HCT116 (cell line): ENCODE results near the gene RAB33B. TPM values are rescaled to one million over a fixed set of nuclear protein-coding genes. Genes with fewer than 3 reads are reported as not detected.
"Not testable (repeated sequence)": the region's sequence is repeated elsewhere in the genome, so short reads cannot be mapped to it uniquely, and the experiment has no call there.

Source experiments
- ATAC-seq: fragments of 200-7000 bp; cut with Tn5 transposase; 2 replicates; pipeline ENCODE4 v1.9.1; 2020; ENCODE audit warnings: mild to moderate bottlenecking, moderate library complexity
- BruUV-seq: library from RNA; stranded (reverse); fragments of 400-500 nt; replicated peaks from 2 replicates; lab custom pipeline; 2021; lab: Mats Ljungman, UMichigan
- CTCF ChIA-PET: fragments of 300-600 bp; sonication (Branson Sonifier 250); formaldehyde crosslinking; loops from one replicate; lab custom pipeline; 2021; ENCODE audit warnings: antibody characterized with exemption; lab: Charles Lee
- POLR2A ChIA-PET: fragments of 300-600, 350-600 bp; sonication (Branson Sonifier 250); formaldehyde crosslinking; loops from one replicate; lab custom pipeline; 2021; ENCODE audit warnings: antibody characterized with exemption; lab: Charles Lee
- RAD21 ChIA-PET, 2 experiments: fragments of 300-600 bp; sonication (Branson Sonifier 250); formaldehyde crosslinking; loops; one replicate each; lab custom pipeline; 2023; ENCODE audit warnings: low total read pairs in 2 of 2; ENCODE audit not compliant: uncharacterized antibody in 2 of 2, unreplicated experiment in 2 of 2, low non-redundant PET in 1 of 2; lab: Charles Lee
- DNase-seq: peaks from one replicate; pipeline ENCODE4 v3.0.0-alpha.2; 2010; ENCODE audit warnings: low read depth, low spot score
- H2AFZ ChIP-seq: fragments of 200-600 bp; shearing (Covaris generic), sonication (generic); 2 replicates; pipeline ENCODE4 v1.6.1; 2017; ENCODE audit warnings: low read depth, mixed run types, mixed read lengths, antibody characterized with exemption, low read length; ENCODE audit not compliant: poor library complexity, severe bottlenecking
- H3K27ac ChIP-seq: 2 replicates; pipeline ENCODE4 v1.5.1; 2012; ENCODE audit warnings: low read depth, low read length
- H3K27me3 ChIP-seq: fragments of 200-600 bp; sonication (generic); 2 replicates; pipeline ENCODE4 v1.6.1; 2016; ENCODE audit warnings: mixed run types, low read length, mixed read lengths; ENCODE audit not compliant: insufficient read depth
- H3K36me3 ChIP-seq, 2 experiments: fragments of 200-500 bp in 1 of 2; fragments of 200-600 bp in 1 of 2; sonication (Bioruptor generic) in 1 of 2; sonication (generic) in 1 of 2; 2 replicates each; pipeline versions ENCODE4 v1.5.1 to v1.6.1; 2014 to 2016; ENCODE audit warnings: low read length in 2 of 2, inconsistent platforms in 1 of 2, mixed read lengths in 1 of 2, mixed run types in 1 of 2; ENCODE audit not compliant: insufficient read depth in 2 of 2, control insufficient read depth in 1 of 2
- H3K4me1 ChIP-seq, 2 experiments: fragments of 200-600 bp in 1 of 2; sonication (generic) in 1 of 2; 2 replicates each; pipeline versions ENCODE4 v1.5.1 to v1.6.1; 2012 to 2017; ENCODE audit warnings: low read length in 2 of 2, inconsistent platforms in 1 of 2, mild to moderate bottlenecking in 1 of 2, mixed read lengths in 1 of 2, mixed run types in 1 of 2, moderate library complexity in 1 of 2; ENCODE audit not compliant: insufficient read depth in 2 of 2, control insufficient read depth in 1 of 2
- H3K4me2 ChIP-seq: fragments of 200-600 bp; sonication (generic); 2 replicates; pipeline ENCODE4 v1.6.1; 2017; ENCODE audit warnings: mixed run types, low read length, mixed read lengths
- H3K4me3 ChIP-seq, 2 experiments: fragments of 200-600 bp in 1 of 2; sonication (generic) in 1 of 2; replicated peaks in 1 of 2; 2 replicates each; pipeline ENCODE4 v1.5.1; 2011 to 2016; ENCODE audit warnings: low read length in 2 of 2, control low read depth in 1 of 2, low read depth in 1 of 2, mild to moderate bottlenecking in 1 of 2, mixed read lengths in 1 of 2, mixed run types in 1 of 2
- H3K79me2 ChIP-seq: fragments of 200-600 bp; sonication (generic); 2 replicates; pipeline ENCODE4 v1.6.1; 2017; ENCODE audit warnings: mild to moderate bottlenecking, mixed run types, low read length, moderate library complexity, mixed read lengths; ENCODE audit not compliant: insufficient read depth
- H3K9ac ChIP-seq: fragments of 200-600 bp; sonication (generic); 2 replicates; pipeline ENCODE4 v1.6.1; 2016; ENCODE audit warnings: low read length, mixed read lengths
- H3K9me2 ChIP-seq: fragments of 200-600 bp; sonication (generic), shearing (Covaris generic); 2 replicates; pipeline ENCODE4 v1.6.1; 2017; ENCODE audit warnings: mixed run types, mild to moderate bottlenecking, moderate library complexity; ENCODE audit not compliant: insufficient read depth
- H3K9me3 ChIP-seq, 2 experiments: fragments of 200-500 bp in 1 of 2; fragments of 200-600 bp in 1 of 2; sonication (Bioruptor generic) in 1 of 2; sonication (generic) in 1 of 2; 2 replicates each; pipeline ENCODE4 v1.6.1; 2014 to 2017; ENCODE audit warnings: low read length in 2 of 2, mixed read lengths in 2 of 2, inconsistent platforms in 1 of 2, low read depth in 1 of 2, mild to moderate bottlenecking in 1 of 2, mixed run types in 1 of 2, moderate library complexity in 1 of 2; ENCODE audit not compliant: control insufficient read depth in 1 of 2, insufficient read depth in 1 of 2
- H4K20me1 ChIP-seq: fragments of 200-600 bp; sonication (generic), shearing (Covaris generic); 2 replicates; pipeline ENCODE4 v1.6.1; 2017; ENCODE audit warnings: mixed run types, mild to moderate bottlenecking, moderate library complexity; ENCODE audit not compliant: insufficient read depth
- CBX3 ChIP-seq: IDR thresholded peaks from 2 replicates; pipeline ENCODE4 v1.6.1; 2012; ENCODE audit warnings: low read depth
- EZH2phosphoT487 ChIP-seq: fragments of 200-600 bp; IDR thresholded peaks from 2 replicates; pipeline ENCODE4 v1.6.1; 2018; ENCODE audit warnings: antibody characterized with exemption, borderline replicate concordance
- FOSL1 ChIP-seq: IDR thresholded peaks from 2 replicates; pipeline ENCODE4 v1.6.1; 2012; ENCODE audit warnings: low read depth
- JUND ChIP-seq: IDR thresholded peaks from 2 replicates; pipeline ENCODE4 v1.6.1; 2012
- RAD21 ChIP-seq: IDR thresholded peaks from 2 replicates; pipeline ENCODE4 v1.6.1; 2012; ENCODE audit warnings: low read depth, mild to moderate bottlenecking
- SIN3A ChIP-seq: IDR thresholded peaks from 2 replicates; pipeline ENCODE4 v1.6.1; 2012; ENCODE audit warnings: low read depth
- SRF ChIP-seq: IDR thresholded peaks from 2 replicates; pipeline ENCODE4 v1.6.1; 2012; ENCODE audit warnings: low read depth
- intact Hi-C: fragments of 100-400 bp; cut with micrococcal nuclease; formaldehyde crosslinking; loops from 2 replicates; pipeline ENCODE4 v1.10.0; 2022
- total RNA-seq: library from RNA; stranded (reverse); gene quantifications from one replicate; pipeline ENCODE4 v1.2.1, GENCODE V29; 2021; ENCODE audit not compliant: unreplicated experiment
- TF ChIP-seq, protein P1 (sequence below): IDR thresholded peaks from 2 replicates; pipeline ENCODE4 v1.6.1; 2012

Gene RAB33B
- total RNA-seq, 1 experiment from 2014 or later: 5.4 TPM

DNA sequence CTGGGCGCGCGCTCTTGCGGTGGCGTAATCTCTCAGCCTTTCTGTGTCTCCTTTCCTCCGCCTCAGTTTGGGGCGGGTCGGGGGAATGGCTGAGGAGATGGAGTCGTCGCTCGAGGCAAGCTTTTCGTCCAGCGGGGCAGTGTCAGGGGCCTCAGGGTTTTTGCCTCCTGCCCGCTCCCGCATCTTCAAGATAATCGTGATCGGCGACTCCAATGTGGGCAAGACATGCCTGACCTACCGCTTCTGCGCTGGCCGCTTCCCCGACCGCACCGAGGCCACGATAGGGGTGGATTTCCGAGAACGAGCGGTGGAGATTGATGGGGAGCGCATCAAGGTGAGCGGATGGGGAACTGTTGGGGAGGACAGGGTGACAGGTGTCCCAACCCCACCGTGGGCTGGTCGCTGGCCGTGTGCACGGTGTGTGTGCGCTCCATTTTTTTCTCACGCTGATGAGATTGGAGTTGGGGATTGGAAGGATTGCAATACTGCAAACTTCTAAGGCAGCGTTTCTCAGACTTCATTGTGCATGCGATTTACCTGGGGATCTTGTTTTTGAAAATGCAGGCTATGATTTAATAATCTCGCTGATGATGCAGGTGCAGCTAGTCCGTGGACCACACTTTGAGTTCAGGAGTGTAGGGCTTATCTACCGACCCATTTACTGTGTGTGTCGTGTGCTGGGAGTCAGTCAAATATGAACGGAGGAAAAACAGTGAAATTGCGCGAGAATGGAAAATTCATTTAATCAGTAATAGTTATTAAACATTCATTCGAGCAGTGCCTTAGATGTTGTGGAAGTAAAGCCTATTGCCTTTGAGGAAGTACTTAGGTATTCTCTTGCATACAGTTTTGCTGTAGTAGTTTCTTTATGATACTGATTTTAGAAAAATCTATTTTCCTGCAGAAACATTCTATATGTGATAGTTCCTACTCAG lies at the start of gene RAB33B (continued):
- no peak for TF ChIP-seq FOSL1
- no peak; the same call in 1 of the 2 replicates for TF ChIP-seq SIN3A
- TF ChIP-seq JUND: no peak
- TF ChIP-seq RAD21: no peak
- TF ChIP-seq SRF: no peak
- TF ChIP-seq, protein P1, sequence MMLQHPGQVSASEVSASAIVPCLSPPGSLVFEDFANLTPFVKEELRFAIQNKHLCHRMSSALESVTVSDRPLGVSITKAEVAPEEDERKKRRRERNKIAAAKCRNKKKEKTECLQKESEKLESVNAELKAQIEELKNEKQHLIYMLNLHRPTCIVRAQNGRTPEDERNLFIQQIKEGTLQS: no peak
- TF ChIP-seq CBX3: no peak

DNA sequence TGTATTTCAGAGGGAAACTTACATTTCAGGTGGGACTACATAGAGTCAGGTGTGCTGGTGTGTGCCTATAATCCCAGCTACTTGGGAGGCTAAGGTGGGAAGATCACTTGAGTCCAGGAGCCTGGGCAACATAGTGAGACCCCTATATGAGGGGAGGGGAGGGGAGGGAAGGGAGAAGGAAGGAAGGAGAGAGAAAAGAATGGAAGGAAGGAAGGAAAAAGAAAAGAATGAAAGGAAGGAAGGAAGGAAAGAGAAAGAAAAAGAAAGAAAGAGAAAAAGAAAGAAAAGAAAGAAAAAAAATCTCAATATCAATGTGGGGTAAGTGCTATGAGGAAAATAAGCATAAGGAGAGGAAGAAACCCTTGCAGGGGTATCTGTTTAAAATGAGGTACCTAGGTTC lies 43.6 kb upstream of the RAB33B start:
- Histone ChIP-seq H3K9me2 (no peaks in the 10 kb centered on the region), H4K20me1 (no peaks in the 10 kb centered on the region), H3K9ac (no peak overlapping the region), H2AFZ (no peak overlapping the region), H3K4me3 (no peak overlapping the region), H3K36me3 (no peaks in the 10 kb centered on the region), H3K4me1 (no peaks in the 10 kb centered on the region), H3K79me2 (no peaks in the 10 kb centered on the region), H3K27ac (no peak overlapping the region), H3K27me3 (no peaks in the 10 kb centered on the region), H3K4me2 (no peak overlapping the region), H3K9me3 (no peaks in the 10 kb centered on the region)
- intact Hi-C loops: loop anchor here (10.0 kb wide), 2 partner anchors 124 to 244 kb away; no protein-coding TSS in a partner anchor
- ChIA-PET RAD21 (no interaction called here), POLR2A (no interaction called here), CTCF (interaction anchor here (0.7 kb wide), 1 partner anchor 16 kb away, joined by 4 read pairs; no protein-coding TSS in a partner anchor)
- no TSS peak for BruUV-seq
- no peak for ATAC-seq
- TF ChIP-seq JUND: no peak
- TF ChIP-seq EZH2phosphoT487: no peak
- no peak for TF ChIP-seq SIN3A
- no peak for DNase-seq

DNA sequence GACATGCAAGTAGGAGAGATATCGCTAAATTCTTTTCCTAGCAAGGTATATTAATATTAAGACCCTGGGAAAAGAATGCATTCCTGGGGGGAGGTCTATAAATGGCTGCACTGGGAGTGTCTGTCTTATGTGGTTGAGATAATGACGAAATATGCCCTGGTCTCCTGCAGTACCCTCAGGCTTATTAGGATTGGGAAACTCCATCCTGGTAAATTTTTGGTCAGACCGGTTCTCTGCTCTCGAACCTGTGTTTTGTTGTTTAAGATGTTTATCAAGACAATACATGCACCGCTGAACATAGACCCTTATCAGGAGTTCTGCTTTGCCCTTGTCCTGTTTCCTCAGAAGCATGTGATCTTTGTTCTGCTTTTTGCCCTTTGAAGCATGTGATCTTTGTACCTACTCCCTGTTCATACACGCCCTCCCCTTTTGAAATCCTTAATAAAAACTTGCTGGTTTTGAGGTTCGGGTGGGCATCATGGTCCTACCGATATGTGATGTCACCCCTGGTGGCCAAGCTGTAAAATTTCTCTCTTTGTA lies 39.2 kb upstream of the RAB33B start:
- intact Hi-C loops: loop anchor here (10.0 kb wide), 2 partner anchors 120 to 240 kb away; no protein-coding TSS in a partner anchor
- H3K9me2 ChIP-seq, H3K4me1 ChIP-seq, DNase-seq, H3K9ac ChIP-seq, POLR2A ChIA-PET, H4K20me1 ChIP-seq, ATAC-seq, H3K27ac ChIP-seq, H3K9me3 ChIP-seq, H3K36me3 ChIP-seq, H2AFZ ChIP-seq, RAD21 ChIA-PET, H3K79me2 ChIP-seq, H3K4me3 ChIP-seq, H3K4me2 ChIP-seq, BruUV-seq, H3K27me3 ChIP-seq: not testable (repeated sequence)
- CTCF ChIA-PET: interaction anchor here (0.7 kb wide), 1 partner anchor 314 kb away, joined by 3 read pairs; no protein-coding TSS in a partner anchor
